ENCODE data around the gene SARDH. TPM values are rescaled to one million over a fixed set of nuclear protein-coding genes. Genes with fewer than 3 reads are reported as not detected.

The SARDH gene
- total and polyA plus RNA-seq, 2 of the 13 experiments (the other 11 are each of a cell fraction or from before 2014, with no cell fraction given), result 11.6 to 34.9 TPM

GRCh38 chr9:133739408-133740280, 1.5 kb upstream of the SARDH start (continued):
- TF ChIP-seq AKNA (CRISPR knock-in tag; IDR thresholded peaks at IDR 0.05; ENCODE audit: borderline replicate concordance), result no peak
- TF ChIP-seq HNRNPL (IDR thresholded peaks at IDR 0.05; ENCODE audit: low read depth, low read length), result peak; percentile 82; the same call in 1 of the 2 replicates
- TF ChIP-seq CSRNP1 (CRISPR knock-in tag; IDR thresholded peaks at IDR 0.05), result no peak
- peak; percentile 84 for TF ChIP-seq ZNF580 (CRISPR knock-in tag; IDR thresholded peaks at IDR 0.05; ENCODE audit: borderline replicate concordance, low read depth)
- no peak; the same call in 1 of the 2 replicates for TF ChIP-seq ZNF235 (CRISPR knock-in tag; IDR thresholded peaks at IDR 0.05; ENCODE audit: borderline replicate concordance)
- TF ChIP-seq PLSCR1 (CRISPR knock-in tag; IDR thresholded peaks at IDR 0.05; ENCODE audit: borderline replicate concordance), result no peak
- TF ChIP-seq DPF2 (CRISPR knock-in tag; IDR thresholded peaks at IDR 0.05; ENCODE audit: borderline replicate concordance, low read depth), result peak; percentile 73; the same call in 1 of the 2 replicates
- TF ChIP-seq MYPOP (CRISPR knock-in tag; IDR thresholded peaks at IDR 0.05), result peak; percentile 36; the same call in 1 of the 2 replicates
- TF ChIP-seq ZNF253 (CRISPR knock-in tag; IDR thresholded peaks at IDR 0.05; ENCODE audit: borderline replicate concordance), result no peak
- TF ChIP-seq MXD3 (CRISPR knock-in tag; IDR thresholded peaks at IDR 0.05), result 0 out of 2 replicates have a peak, but pooled peaks have one; percentile 23
- TF ChIP-seq CBX1 (IDR thresholded peaks at IDR 0.05; ENCODE audit: low read depth), result peak; percentile 43
- no peak for TF ChIP-seq SCMH1 (CRISPR knock-in tag; IDR thresholded peaks at IDR 0.05; ENCODE audit: borderline replicate concordance)
- TF ChIP-seq XRCC5 (optimal IDR thresholded peaks at IDR 0.05; ENCODE audit: low read length), result peak; percentile 70
- TF ChIP-seq JUND (CRISPR knock-in tag; IDR thresholded peaks at IDR 0.05), result no peak
- peak; percentile 22; the same call in 1 of the 2 replicates for TF ChIP-seq TFDP2 (CRISPR knock-in tag; IDR thresholded peaks at IDR 0.05)
- no peak for TF ChIP-seq ZNF629 (CRISPR knock-in tag; conservative IDR thresholded peaks at IDR 0.05)
